HepG2 (cell line): ENCODE data around the gene SPHK2.

Experiments used
- ELK4 ChIP-seq: sonication (generic); formaldehyde crosslinking; IDR thresholded peaks from 2 replicates; pipeline ENCODE4 v1.9.0; 2021; ENCODE audit warnings: missing genetic modification reagents, borderline replicate concordance
- ZNF318 ChIP-seq: sonication (generic); formaldehyde crosslinking; IDR thresholded peaks from 2 replicates; pipeline ENCODE4 v1.4.0; 2020; ENCODE audit warnings: mild to moderate bottlenecking, missing genetic modification reagents
- TF ChIP-seq, protein P1 (sequence below): sonication (generic); formaldehyde crosslinking; IDR thresholded peaks from 2 replicates; pipeline ENCODE4 v1.8.1; 2023; ENCODE audit warnings: missing genetic modification reagents, inconsistent platforms, borderline replicate concordance

DNA sequence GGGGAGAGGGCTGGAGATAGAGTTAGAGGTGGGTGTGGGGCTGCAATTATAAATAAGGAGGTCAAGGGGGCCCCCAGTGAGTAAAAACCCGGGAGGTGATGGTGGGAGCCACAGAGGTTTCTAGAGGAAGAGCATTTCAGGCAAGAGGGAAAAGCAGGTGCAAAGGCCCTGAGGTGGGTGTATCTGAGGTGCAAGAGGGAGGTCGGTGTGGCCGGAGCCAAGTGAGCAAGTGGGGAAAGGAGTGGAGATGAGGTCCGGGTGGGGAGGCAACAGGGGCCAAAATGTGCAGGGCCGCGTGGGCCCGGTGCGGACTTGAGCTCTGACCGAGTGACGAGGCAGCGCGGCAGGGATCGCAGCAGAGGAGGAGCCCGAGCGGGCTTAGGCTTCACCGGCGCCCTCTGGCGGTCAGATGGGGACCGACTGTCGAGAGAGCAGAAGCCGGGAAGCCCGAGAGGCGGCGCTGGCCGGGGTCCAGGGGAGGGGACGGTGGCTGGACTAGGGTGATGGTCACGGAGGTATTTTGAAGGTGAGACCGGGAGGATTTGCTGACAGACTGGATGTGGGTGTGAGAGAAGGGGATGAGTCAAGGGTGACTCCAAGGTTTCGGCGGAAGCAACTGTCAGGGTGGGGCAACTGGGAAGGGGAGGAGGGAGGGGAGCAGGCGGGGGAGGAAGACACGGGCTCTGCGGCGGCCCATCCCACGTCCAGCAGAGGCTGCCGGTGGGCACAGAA lies 30.5 kb upstream of the SPHK2 start:
- TF ChIP-seq, protein P1, sequence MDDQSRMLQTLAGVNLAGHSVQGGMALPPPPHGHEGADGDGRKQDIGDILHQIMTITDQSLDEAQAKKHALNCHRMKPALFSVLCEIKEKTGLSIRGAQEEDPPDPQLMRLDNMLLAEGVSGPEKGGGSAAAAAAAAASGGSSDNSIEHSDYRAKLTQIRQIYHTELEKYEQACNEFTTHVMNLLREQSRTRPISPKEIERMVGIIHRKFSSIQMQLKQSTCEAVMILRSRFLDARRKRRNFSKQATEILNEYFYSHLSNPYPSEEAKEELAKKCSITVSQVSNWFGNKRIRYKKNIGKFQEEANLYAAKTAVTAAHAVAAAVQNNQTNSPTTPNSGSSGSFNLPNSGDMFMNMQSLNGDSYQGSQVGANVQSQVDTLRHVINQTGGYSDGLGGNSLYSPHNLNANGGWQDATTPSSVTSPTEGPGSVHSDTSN (CRISPR knock-in tag), result no peak
- TF ChIP-seq ELK4, result no peak
- no peak for TF ChIP-seq ZNF318 (CRISPR knock-in tag)
